SK-N-SH (cell line): ENCODE measurements around the gene INHBB.

ENCODE experiments used
- CTCF ChIP-seq: fragments of 200-600 bp; sonication (generic); IDR thresholded peaks from 2 replicates; pipeline ENCODE4 v1.6.1; 2017; ENCODE audit warnings: antibody characterized with exemption, mild to moderate bottlenecking, moderate library complexity
- JUND ChIP-seq: IDR thresholded peaks from 2 replicates; pipeline ENCODE4 v1.4.0; 2012
- PBX3 ChIP-seq: IDR thresholded peaks from 2 replicates; pipeline ENCODE4; 2012
- SMC3 ChIP-seq: IDR thresholded peaks from 2 replicates; pipeline ENCODE4 v1.6.1; 2012; ENCODE audit warnings: low read depth, low read length, improper control_type of control experiment
- USF2 ChIP-seq: fragments of 150-350 bp; IDR thresholded peaks from 2 replicates; pipeline ENCODE4 v1.6.1; 2017; ENCODE audit warnings: antibody characterized with exemption, low read length, low read depth, borderline replicate concordance
- YY1 ChIP-seq: IDR thresholded peaks from 2 replicates; pipeline ENCODE4 v1.4.0; 2012; ENCODE audit warnings: low read depth, mild to moderate bottlenecking

GRCh38 chr2:120378605-120379004 lies 32.7 kb downstream of the INHBB start:
- no peak for TF ChIP-seq CTCF
- no peak for TF ChIP-seq PBX3
- no peak for TF ChIP-seq USF2
- TF ChIP-seq SMC3: no peak
- TF ChIP-seq JUND: no peak
- TF ChIP-seq YY1: no peak
